Caco-2 (cell line): ENCODE measurements around the gene NOL9. TPM values are rescaled to one million over a fixed set of nuclear protein-coding genes. Genes with fewer than 3 reads are reported as not detected.

Experiments used
- BruUV-seq: library from RNA; stranded (reverse); fragments of 400-500 nt; replicated peaks from 2 replicates; lab custom pipeline; 2021; lab: Mats Ljungman, UMichigan
- CTCF ChIA-PET: fragments of 300-600 bp; sonication (Branson Sonifier 250); formaldehyde crosslinking; loops from one replicate; lab custom pipeline; 2022; ENCODE audit warnings: antibody characterized with exemption; lab: Charles Lee
- POLR2A ChIA-PET: fragments of 300-600 bp; sonication (Branson Sonifier 250); formaldehyde crosslinking; loops from one replicate; lab custom pipeline; 2022; ENCODE audit warnings: antibody characterized with exemption; lab: Charles Lee
- DNase-seq, 2 experiments: peaks; one replicate each; pipeline versions ENCODE4 v3.0.0 to v3.0.0-alpha.2; 2020 to 2022
- H3K27me3 ChIP-seq: replicated peaks from 2 replicates; pipeline ENCODE4 v1.6.0; 2011; ENCODE audit warnings: low read length; ENCODE audit not compliant: control insufficient read depth, insufficient read depth
- H3K36me3 ChIP-seq: 2 replicates; pipeline ENCODE4 v1.5.1; 2011; ENCODE audit warnings: low read length; ENCODE audit not compliant: control insufficient read depth, insufficient read depth
- H3K4me1 ChIP-seq: fragments of 250-450 bp; sonication (Bioruptor Pico); 2 replicates; pipeline ENCODE4 v1.5.1; 2020; ENCODE audit warnings: mild to moderate bottlenecking
- H3K4me3 ChIP-seq: 2 replicates; pipeline ENCODE4 v1.5.1; 2011; ENCODE audit warnings: low read depth, mild to moderate bottlenecking, control low read depth, low read length
- H3K9me3 ChIP-seq: fragments of 250-450 bp; sonication (Bioruptor Pico); 2 replicates; pipeline ENCODE4 v1.5.1; 2020; ENCODE audit warnings: mild to moderate bottlenecking, moderate library complexity
- H3K27ac Mint-ChIP-seq: one replicate; pipeline ENCODE4 v1.8.0; 2022; ENCODE audit warnings: mixed read lengths; ENCODE audit not compliant: unreplicated experiment
- H3K27me3 Mint-ChIP-seq: one replicate; pipeline ENCODE4 v1.8.0; 2022; ENCODE audit warnings: mixed read lengths; ENCODE audit not compliant: insufficient read depth, unreplicated experiment
- H3K36me3 Mint-ChIP-seq: one replicate; pipeline ENCODE4 v1.8.0; 2022; ENCODE audit warnings: mild to moderate bottlenecking, mixed read lengths; ENCODE audit not compliant: insufficient read depth, unreplicated experiment
- H3K4me1 Mint-ChIP-seq: one replicate; pipeline ENCODE4 v1.8.0; 2022; ENCODE audit warnings: low read depth, mixed read lengths; ENCODE audit not compliant: unreplicated experiment
- H3K4me3 Mint-ChIP-seq: one replicate; pipeline ENCODE4 v1.8.0; 2022; ENCODE audit warnings: mild to moderate bottlenecking, moderate library complexity, mixed read lengths; ENCODE audit not compliant: unreplicated experiment
- H3K9me3 Mint-ChIP-seq: one replicate; pipeline ENCODE4 v1.8.0; 2022; ENCODE audit warnings: mixed read lengths; ENCODE audit not compliant: unreplicated experiment
- intact Hi-C: fragments of 100-400 bp; cut with micrococcal nuclease; formaldehyde crosslinking; loops from one replicate; pipeline ENCODE4 v1.10.0; 2022; ENCODE audit not compliant: unreplicated experiment
- total RNA-seq: library from RNA; stranded (reverse); gene quantifications from 2 replicates; pipeline ENCODE4 v1.2.3, GENCODE V29; 2022
- TF ChIP-seq, protein P1 (sequence below), 2 experiments: fragments of 200-600 bp in 1 of 2; IDR thresholded peaks; 1 replicate in 1 of 2; 2 replicates in 1 of 2; pipeline versions ENCODE4 v1.5.1 to v1.8.0; 2011 to 2022; ENCODE audit warnings: antibody characterized with exemption in 1 of 2, control low read depth in 1 of 2, inconsistent platforms in 1 of 2, low read depth in 1 of 2, low read length in 1 of 2, mild to moderate bottlenecking in 1 of 2, moderate library complexity in 1 of 2; ENCODE audit not compliant: insufficient read depth in 1 of 2, severe bottlenecking in 1 of 2, unreplicated experiment in 1 of 2

NOL9 gene
- total RNA-seq, 1 experiment from 2014 or later, result 33.6 TPM

DNA sequence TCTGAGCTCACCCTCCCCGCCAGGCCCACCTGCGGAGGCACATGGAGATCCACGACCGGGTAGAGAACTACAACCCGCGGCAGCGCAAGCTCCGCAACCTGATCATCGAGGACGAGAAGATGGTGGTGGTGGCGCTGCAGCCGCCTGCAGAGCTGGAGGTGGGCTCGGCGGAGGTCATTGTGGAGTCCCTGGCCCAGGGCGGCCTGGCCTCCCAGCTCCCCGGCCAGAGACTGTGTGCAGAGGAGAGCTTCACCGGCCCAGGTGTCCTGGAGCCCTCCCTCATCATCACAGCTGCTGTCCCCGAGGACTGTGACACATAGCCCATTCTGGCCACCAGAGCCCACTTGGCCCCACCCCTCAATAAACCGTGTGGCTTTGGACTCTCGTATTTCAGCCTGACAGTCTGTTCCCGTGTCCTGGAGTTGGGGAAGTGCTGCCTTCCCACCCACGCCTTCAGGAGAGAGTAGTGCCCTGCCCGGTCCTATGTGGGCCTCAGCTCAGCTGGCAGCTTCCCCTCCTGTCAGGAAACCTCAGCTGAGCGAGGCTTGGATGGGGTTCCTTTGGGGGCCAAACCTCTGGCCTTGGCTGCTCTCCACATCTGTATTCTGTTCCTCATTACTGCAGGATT is 34.7 kb upstream of the NOL9 start:
- intact Hi-C loops, result no loop called here
- Mint-ChIP-seq H3K9me3 (no peaks in the 10 kb centered on the region), H3K27ac (no peak overlapping the region), H3K36me3 (peaks cover 22% of the 10 kb centered on the region), H3K27me3 (no peaks in the 10 kb centered on the region), H3K4me3 (no peak overlapping the region), H3K4me1 (no peaks in the 10 kb centered on the region)
- no peak overlapping the region for H3K4me3 ChIP-seq
- ChIA-PET POLR2A (no interaction called here), CTCF (no interaction called here)
- no peaks in the 10 kb centered on the region for H3K9me3 ChIP-seq
- TF ChIP-seq, protein P1, sequence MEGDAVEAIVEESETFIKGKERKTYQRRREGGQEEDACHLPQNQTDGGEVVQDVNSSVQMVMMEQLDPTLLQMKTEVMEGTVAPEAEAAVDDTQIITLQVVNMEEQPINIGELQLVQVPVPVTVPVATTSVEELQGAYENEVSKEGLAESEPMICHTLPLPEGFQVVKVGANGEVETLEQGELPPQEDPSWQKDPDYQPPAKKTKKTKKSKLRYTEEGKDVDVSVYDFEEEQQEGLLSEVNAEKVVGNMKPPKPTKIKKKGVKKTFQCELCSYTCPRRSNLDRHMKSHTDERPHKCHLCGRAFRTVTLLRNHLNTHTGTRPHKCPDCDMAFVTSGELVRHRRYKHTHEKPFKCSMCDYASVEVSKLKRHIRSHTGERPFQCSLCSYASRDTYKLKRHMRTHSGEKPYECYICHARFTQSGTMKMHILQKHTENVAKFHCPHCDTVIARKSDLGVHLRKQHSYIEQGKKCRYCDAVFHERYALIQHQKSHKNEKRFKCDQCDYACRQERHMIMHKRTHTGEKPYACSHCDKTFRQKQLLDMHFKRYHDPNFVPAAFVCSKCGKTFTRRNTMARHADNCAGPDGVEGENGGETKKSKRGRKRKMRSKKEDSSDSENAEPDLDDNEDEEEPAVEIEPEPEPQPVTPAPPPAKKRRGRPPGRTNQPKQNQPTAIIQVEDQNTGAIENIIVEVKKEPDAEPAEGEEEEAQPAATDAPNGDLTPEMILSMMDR (IDR thresholded peaks at IDR 0.05; ENCODE audit: insufficient read depth in 1 of 2, low read depth in 1 of 2, low read length in 1 of 2, severe bottlenecking in 1 of 2, unreplicated experiment in 1 of 2), result no peak
- H3K27me3 ChIP-seq, result no peaks in the 10 kb centered on the region
- peaks cover 2% of the 10 kb centered on the region; the same call in 1 of the 2 replicates for H3K36me3 ChIP-seq
- BruUV-seq, result no TSS peak
- no peaks in the 10 kb centered on the region for H3K4me1 ChIP-seq
- DNase-seq, result no peak

DNA sequence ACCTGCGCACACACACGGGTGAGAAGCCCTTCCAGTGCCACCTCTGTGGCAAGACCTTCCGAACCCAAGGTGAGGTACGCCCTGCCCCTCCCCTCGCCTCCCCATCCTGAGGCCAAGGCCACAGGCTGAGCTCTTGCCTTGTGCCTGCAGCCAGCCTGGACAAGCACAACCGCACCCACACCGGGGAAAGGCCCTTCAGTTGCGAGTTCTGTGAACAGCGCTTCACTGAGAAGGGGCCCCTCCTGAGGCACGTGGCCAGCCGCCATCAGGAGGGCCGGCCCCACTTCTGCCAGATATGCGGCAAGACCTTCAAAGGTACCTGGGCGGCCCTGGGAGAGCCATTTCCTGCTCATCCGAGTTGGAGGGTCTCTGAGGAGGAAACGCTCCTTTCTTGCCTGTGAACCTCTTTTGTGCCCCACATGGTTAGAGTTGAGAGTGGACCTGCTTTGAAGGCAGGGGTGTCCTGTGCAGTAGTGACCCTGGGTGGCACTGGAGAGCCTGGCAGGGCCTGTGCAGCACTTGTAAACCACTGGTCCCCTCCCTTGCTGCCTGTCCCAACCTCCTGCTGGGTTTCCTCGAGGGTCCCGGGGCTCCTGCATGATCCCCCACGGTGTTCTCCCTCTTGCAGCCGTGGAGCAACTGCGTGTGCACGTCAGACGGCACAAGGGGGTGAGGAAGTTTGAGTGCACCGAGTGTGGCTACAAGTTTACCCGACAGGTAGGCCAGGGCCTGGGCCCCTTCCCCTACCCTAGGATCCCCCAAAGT is 34.0 kb upstream of the NOL9 start:
- Mint-ChIP-seq H3K27me3 (no peaks in the 10 kb centered on the region), H3K4me3 (no peak overlapping the region), H3K9me3 (no peaks in the 10 kb centered on the region), H3K36me3 (peaks cover 15% of the 10 kb centered on the region), H3K27ac (no peak overlapping the region), H3K4me1 (no peaks in the 10 kb centered on the region)
- H3K36me3 ChIP-seq, result peaks cover 2% of the 10 kb centered on the region; the same call in 1 of the 2 replicates
- CTCF ChIA-PET, result no interaction called here
- no peaks in the 10 kb centered on the region for H3K27me3 ChIP-seq
- BruUV-seq, result no TSS peak
- no peaks in the 10 kb centered on the region for H3K4me1 ChIP-seq
- TF ChIP-seq, protein P1 (IDR thresholded peaks at IDR 0.05; ENCODE audit: insufficient read depth in 1 of 2, low read depth in 1 of 2, low read length in 1 of 2, severe bottlenecking in 1 of 2, unreplicated experiment in 1 of 2), result no peak
- H3K4me3 ChIP-seq, result no peak overlapping the region
- intact Hi-C loops, result no loop called here
- POLR2A ChIA-PET, result no interaction called here
- DNase-seq, result no peak
- no peaks in the 10 kb centered on the region for H3K9me3 ChIP-seq

DNA sequence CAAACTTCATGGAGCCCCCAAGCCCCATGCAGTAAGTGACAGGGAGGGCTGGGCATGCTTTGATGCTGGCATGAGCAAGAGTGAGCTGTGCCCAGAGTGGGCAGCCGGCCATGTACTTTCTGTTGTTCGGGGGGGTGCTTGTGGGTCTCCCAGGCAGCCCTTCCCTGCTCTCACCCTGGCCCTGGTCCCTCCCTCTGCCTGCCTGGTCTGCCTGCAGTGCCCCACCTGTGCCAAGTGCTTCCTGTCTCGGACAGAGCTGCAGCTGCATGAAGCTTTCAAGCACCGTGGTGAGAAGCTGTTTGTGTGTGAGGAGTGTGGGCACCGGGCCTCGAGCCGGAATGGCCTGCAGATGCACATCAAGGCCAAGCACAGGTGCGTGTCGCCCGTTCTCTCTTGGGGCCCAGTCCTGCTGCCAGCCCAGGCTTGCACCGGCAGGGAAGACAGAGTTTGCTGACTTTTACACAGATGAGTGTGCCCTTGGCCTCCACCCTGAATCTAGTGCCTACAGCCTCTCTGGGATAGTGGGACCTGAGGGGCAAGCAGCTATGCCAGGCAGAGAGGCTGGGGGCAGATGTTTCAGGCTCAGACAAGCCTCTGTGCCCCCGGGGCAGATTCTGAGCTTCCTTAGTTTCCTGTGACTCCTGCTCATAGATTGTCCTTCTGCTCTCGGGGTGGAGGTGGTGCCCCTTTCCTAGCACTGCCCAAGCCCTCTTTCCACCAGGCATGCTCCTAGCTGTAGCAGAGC is 33.1 kb upstream of the NOL9 start:
- no TSS peak for BruUV-seq
- H3K4me1 ChIP-seq, result peaks cover 7% of the 10 kb centered on the region
- H3K4me1 Mint-ChIP-seq, result no peaks in the 10 kb centered on the region
- POLR2A ChIA-PET, result no interaction called here
- peaks cover 14% of the 10 kb centered on the region for H3K36me3 Mint-ChIP-seq
- DNase-seq, result no peak
- CTCF ChIA-PET, result no interaction called here
- H3K27me3 ChIP-seq, result no peaks in the 10 kb centered on the region
- TF ChIP-seq, protein P1 (IDR thresholded peaks at IDR 0.05; ENCODE audit: insufficient read depth in 1 of 2, low read depth in 1 of 2, low read length in 1 of 2, severe bottlenecking in 1 of 2, unreplicated experiment in 1 of 2), result no peak
- intact Hi-C loops, result no loop called here
- no peak overlapping the region for H3K4me3 ChIP-seq
- H3K4me3 Mint-ChIP-seq, result no peak overlapping the region
- peaks cover 2% of the 10 kb centered on the region; the same call in 1 of the 2 replicates for H3K36me3 ChIP-seq
- H3K9me3 ChIP-seq, result no peaks in the 10 kb centered on the region
- H3K27me3 Mint-ChIP-seq, result no peaks in the 10 kb centered on the region
- H3K9me3 Mint-ChIP-seq, result no peaks in the 10 kb centered on the region
- H3K27ac Mint-ChIP-seq, result no peak overlapping the region
